PC-9 (cell line): ENCODE results near the gene CLCA4. TPM values are rescaled to one million over a fixed set of nuclear protein-coding genes. Genes with fewer than 3 reads are reported as not detected.

Experiments
- BruUV-seq: library from RNA; stranded (reverse); fragments of 400-500 nt; replicated peaks from 2 replicates; lab custom pipeline; 2021; lab: Mats Ljungman, UMichigan
- CTCF ChIA-PET: fragments of 300-600 bp; sonication (Branson Sonifier 250); formaldehyde crosslinking; loops from one replicate; lab custom pipeline; 2022; ENCODE audit warnings: antibody characterized with exemption; lab: Charles Lee
- POLR2A ChIA-PET: fragments of 300-600 bp; sonication (Branson Sonifier 250); formaldehyde crosslinking; loops from one replicate; lab custom pipeline; 2022; ENCODE audit warnings: antibody characterized with exemption; ENCODE audit not compliant: unreplicated experiment; lab: Charles Lee
- DNase-seq, 2 experiments: peaks; one replicate each; pipeline versions ENCODE4 v3.0.0 to v3.0.0-alpha.2; 2015 to 2022; ENCODE audit warnings: mixed read lengths in 1 of 2
- H2AFZ ChIP-seq: fragments of 200-600 bp; sonication (generic); 2 replicates; pipeline ENCODE4 v1.8.1; 2017; ENCODE audit warnings: antibody characterized with exemption
- H3F3A ChIP-seq: fragments of 200-600 bp; sonication (generic); 2 replicates; pipeline ENCODE4 v1.8.1; 2017; ENCODE audit warnings: antibody characterized with exemption, mild to moderate bottlenecking, low read depth; ENCODE audit not compliant: insufficient read depth
- H3K27ac ChIP-seq: fragments of 200-600 bp; sonication (generic); 2 replicates; pipeline ENCODE4 v1.6.1; 2016; ENCODE audit warnings: mixed run types
- H3K27me3 ChIP-seq: fragments of 200-600 bp; sonication (generic); 2 replicates; pipeline ENCODE4 v1.6.1; 2016; ENCODE audit warnings: low read depth, mixed run types; ENCODE audit not compliant: insufficient read depth
- H3K36me3 ChIP-seq: fragments of 200-600 bp; sonication (generic); 2 replicates; pipeline ENCODE4 v1.6.1; 2016; ENCODE audit warnings: low read depth, mixed run types
- H3K4me1 ChIP-seq: fragments of 200-600 bp; sonication (generic); replicated peaks from 2 replicates; pipeline ENCODE4 v1.6.1; 2016; ENCODE audit warnings: mixed run types; ENCODE audit not compliant: insufficient read depth
- H3K4me2 ChIP-seq: fragments of 200-600 bp; sonication (generic); 2 replicates; pipeline ENCODE4 v1.6.1; 2017; ENCODE audit warnings: mixed run types
- H3K4me3 ChIP-seq: fragments of 200-600 bp; sonication (generic); 2 replicates; pipeline ENCODE4 v1.6.1; 2016; ENCODE audit warnings: mixed run types
- H3K79me2 ChIP-seq: fragments of 200-600 bp; sonication (generic); 2 replicates; pipeline ENCODE4 v1.6.1; 2017; ENCODE audit warnings: low read depth, mixed run types
- H3K9me2 ChIP-seq: fragments of 200-600 bp; sonication (generic); 2 replicates; pipeline ENCODE4 v1.8.1; 2017; ENCODE audit warnings: mild to moderate bottlenecking; ENCODE audit not compliant: insufficient read depth
- H3K9me3 ChIP-seq: fragments of 200-600 bp; sonication (generic); 2 replicates; pipeline ENCODE4 v1.8.1; 2016; ENCODE audit warnings: low read depth; ENCODE audit not compliant: insufficient read depth
- H4K20me1 ChIP-seq: fragments of 200-600 bp; sonication (generic); 2 replicates; pipeline ENCODE4 v1.8.1; 2017; ENCODE audit not compliant: insufficient read depth
- CTCF ChIP-seq: fragments of 200-600 bp; sonication (generic); conservative IDR thresholded peaks from 2 replicates; pipeline ENCODE4 v1.6.1; 2017; ENCODE audit warnings: mixed run types, antibody characterized with exemption, mild to moderate bottlenecking, moderate library complexity
- EZH2 ChIP-seq: fragments of 200-600 bp; sonication (generic); IDR thresholded peaks from 2 replicates; pipeline ENCODE4 v1.8.0; 2017; ENCODE audit warnings: antibody characterized with exemption, low read depth
- intact Hi-C: fragments of 100-400 bp; cut with micrococcal nuclease; formaldehyde crosslinking; loops from one replicate; pipeline ENCODE4 v1.10.0; 2022; ENCODE audit not compliant: unreplicated experiment
- total RNA-seq: library from RNA; stranded (reverse); gene quantifications from 2 replicates; pipeline ENCODE4 v1.2.3, GENCODE V29; 2021

CLCA4 gene
- total RNA-seq, 1 experiment from 2014 or later = not detected

DNA sequence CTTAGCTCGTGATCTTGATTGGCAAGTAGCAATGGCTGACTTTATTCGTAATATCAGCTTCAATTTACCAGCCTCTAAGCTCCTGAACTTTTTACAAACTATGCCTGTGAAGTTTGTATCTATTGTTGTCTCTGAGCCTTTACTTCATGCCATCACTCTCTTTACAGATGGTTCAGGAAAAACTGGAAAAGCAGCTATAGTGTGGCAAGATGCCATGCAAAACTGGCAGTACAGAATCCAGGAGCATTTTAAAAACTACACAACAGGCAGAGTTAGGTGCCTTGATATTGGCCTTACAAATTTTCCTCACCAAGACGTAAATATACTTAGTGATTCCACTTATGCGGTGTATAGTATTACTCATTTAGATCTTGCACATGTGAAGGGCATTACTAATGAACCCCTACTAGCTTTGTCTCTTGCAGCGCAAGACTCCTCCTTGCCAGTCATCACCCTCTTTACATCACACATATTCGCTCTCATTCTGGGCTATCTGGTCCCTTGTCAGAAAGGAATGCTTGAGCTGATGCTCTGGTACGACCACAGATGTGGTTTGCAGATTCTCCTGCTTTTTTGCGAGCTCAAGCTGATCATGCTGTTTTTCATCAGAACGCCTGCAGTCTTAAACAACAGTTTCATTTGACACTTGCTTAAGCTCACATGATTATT, 41.8 kb upstream of the CLCA4 start:
- Histone ChIP-seq H3F3A (peaks cover 3% of the 10 kb centered on the region; the same call in 1 of the 2 replicates), H3K4me1 (peaks cover 9% of the 10 kb centered on the region), H3K4me2 (peak overlapping the region; percentile 29), H3K4me3 (no peak overlapping the region), H2AFZ (no peak overlapping the region), H3K79me2 (no peaks in the 10 kb centered on the region), H3K9me3 (no peaks in the 10 kb centered on the region), H3K27ac (no peak overlapping the region), H4K20me1 (no peaks in the 10 kb centered on the region), H3K9me2 (no peaks in the 10 kb centered on the region), H3K36me3 (no peaks in the 10 kb centered on the region), H3K27me3 (no peaks in the 10 kb centered on the region)
- peak; percentile 50 to 57 for DNase-seq
- CTCF ChIA-PET = interaction anchor here (0.6 to 0.7 kb wide), 3 partner anchors 58 to 898 kb away, joined by 3 to 4 read pairs (median 4); no protein-coding TSS in a partner anchor
- POLR2A ChIA-PET = interaction anchor here (0.7 kb wide), 1 partner anchor 109 kb away, joined by 6 read pairs; the partner anchor contains the start of gene ODF2L
- intact Hi-C loops = loop anchor here (5.0 to 10.0 kb wide), 3 partner anchors 200 to 898 kb away; partner anchors contain the start of gene SH3GLB1
- no TSS peak for BruUV-seq
- no peak for TF ChIP-seq EZH2
- no peak for TF ChIP-seq CTCF

- H2AFZ ChIP-seq = no peak overlapping the region
- H3K9me3 ChIP-seq = no peaks in the 10 kb centered on the region
- H3K27me3 ChIP-seq = no peaks in the 10 kb centered on the region
- no peaks in the 10 kb centered on the region for H4K20me1 ChIP-seq
- POLR2A ChIA-PET = no interaction called here
- no peak overlapping the region for H3K4me3 ChIP-seq
- CTCF ChIA-PET = interaction anchor here (0.6 to 1.2 kb wide), 2 partner anchors 132 to 248 kb away, joined by 3 read pairs; no protein-coding TSS in a partner anchor
- no peak overlapping the region for H3K4me2 ChIP-seq
- H3F3A ChIP-seq = peaks cover 3% of the 10 kb centered on the region; the same call in 1 of the 2 replicates
- intact Hi-C loops = loop anchor here (5.0 to 10.0 kb wide), 3 partner anchors 199 to 898 kb away; partner anchors contain the start of gene SH3GLB1
- H3K27ac ChIP-seq = no peak overlapping the region
- TF ChIP-seq CTCF = no peak
- TF ChIP-seq EZH2 = no peak
- no peaks in the 10 kb centered on the region for H3K79me2 ChIP-seq
- H3K36me3 ChIP-seq = no peaks in the 10 kb centered on the region
- peaks cover 9% of the 10 kb centered on the region for H3K4me1 ChIP-seq
- BruUV-seq = no TSS peak
- no peak for DNase-seq
- H3K9me2 ChIP-seq = no peaks in the 10 kb centered on the region
These were observed 41.3 kb upstream of the CLCA4 start for GRCh38 chr1:86505564-86505902.

DNA sequence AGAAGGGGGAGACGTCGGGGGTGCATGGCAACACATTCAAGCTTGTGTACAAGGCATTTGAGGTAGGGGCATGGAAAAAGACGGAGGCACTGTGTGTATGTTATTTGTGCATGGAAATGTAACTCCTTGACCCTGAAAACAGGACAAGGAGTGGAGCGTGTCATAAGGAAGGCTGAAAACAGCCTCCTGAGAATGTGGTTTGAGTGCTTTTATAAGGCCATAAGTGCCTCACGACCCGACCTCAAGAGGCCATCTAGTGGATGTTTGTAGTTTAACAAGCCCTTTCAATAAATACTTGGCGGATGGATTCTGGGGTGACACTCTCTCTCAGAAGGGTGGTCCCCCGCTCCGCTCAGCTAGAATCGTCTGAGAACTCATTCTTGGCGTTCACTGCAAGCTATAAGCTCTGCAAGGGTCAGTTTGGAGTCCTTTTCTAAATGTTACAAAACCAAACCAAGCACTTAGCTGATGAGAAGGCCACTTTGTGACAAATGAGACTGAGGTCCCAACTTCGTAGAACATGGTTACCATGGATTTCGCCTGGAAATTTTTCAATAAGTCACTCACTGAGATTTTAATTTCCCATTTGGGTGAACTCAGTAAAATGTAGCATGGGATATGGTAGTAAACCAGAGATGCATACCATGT, 38.8 kb upstream of the CLCA4 start:
- intact Hi-C loops = loop anchor here (5.0 to 10.0 kb wide), 3 partner anchors 197 to 901 kb away; partner anchors contain the start of gene SH3GLB1
- Histone ChIP-seq H3K4me2 (no peak overlapping the region), H3K9me3 (no peaks in the 10 kb centered on the region), H3K4me1 (peaks cover 9% of the 10 kb centered on the region), H3K27ac (no peak overlapping the region), H3K79me2 (no peaks in the 10 kb centered on the region), H4K20me1 (no peaks in the 10 kb centered on the region), H3K9me2 (no peaks in the 10 kb centered on the region), H2AFZ (no peak overlapping the region), H3K36me3 (no peaks in the 10 kb centered on the region), H3F3A (peaks cover 3% of the 10 kb centered on the region; the same call in 1 of the 2 replicates), H3K4me3 (no peak overlapping the region), H3K27me3 (no peaks in the 10 kb centered on the region)
- CTCF ChIA-PET = no interaction called here
- POLR2A ChIA-PET = no interaction called here
- no peak for DNase-seq
- TF ChIP-seq EZH2 (no peak), CTCF (peak; percentile 72)
- BruUV-seq = no TSS peak
